A673 (cell line): ENCODE results near the gene PBX1. TPM values are rescaled to one million over a fixed set of nuclear protein-coding genes. Genes with fewer than 3 reads are reported as not detected.

Experiments used
- BruUV-seq: library from RNA; stranded (reverse); fragments of 400-500 nt; replicated peaks from 2 replicates; lab custom pipeline; 2021; lab: Mats Ljungman, UMichigan
- CTCF ChIA-PET: fragments of 300-600 bp; sonication (Branson Sonifier 250); formaldehyde crosslinking; loops from one replicate; lab custom pipeline; 2022; ENCODE audit warnings: antibody characterized with exemption; lab: Charles Lee
- POLR2A ChIA-PET: fragments of 300-600 bp; sonication (Branson Sonifier 250); formaldehyde crosslinking; loops from one replicate; lab custom pipeline; 2022; ENCODE audit warnings: antibody characterized with exemption; ENCODE audit not compliant: low non-redundant PET; lab: Charles Lee
- DNase-seq: peaks from one replicate; pipeline ENCODE4 v3.0.0-alpha.2; 2015; ENCODE audit warnings: low spot score
- H3K27ac ChIP-seq: fragments of 200-600 bp; sonication (generic); 2 replicates; pipeline ENCODE4 v1.5.1; 2016; ENCODE audit warnings: mixed run types, low read depth, mild to moderate bottlenecking, mixed read lengths, antibody characterized with exemption, low read length; ENCODE audit not compliant: poor library complexity, severe bottlenecking
- H3K27me3 ChIP-seq: fragments of 200-600 bp; sonication (generic); replicated peaks from 2 replicates; pipeline ENCODE4 v1.6.1; 2017; ENCODE audit warnings: mixed run types, low read depth, mild to moderate bottlenecking, mixed read lengths, antibody characterized with exemption, low read length; ENCODE audit not compliant: insufficient read depth, poor library complexity
- H3K36me3 ChIP-seq: fragments of 200-600 bp; sonication (generic); 2 replicates; pipeline ENCODE4 v1.6.1; 2016; ENCODE audit warnings: mixed run types, mild to moderate bottlenecking, mixed read lengths, antibody characterized with exemption, low read length; ENCODE audit not compliant: insufficient read depth, poor library complexity, severe bottlenecking
- H3K4me1 ChIP-seq: fragments of 200-600 bp; sonication (generic); 2 replicates; pipeline ENCODE4 v1.6.1; 2017; ENCODE audit warnings: mixed run types, mild to moderate bottlenecking, mixed read lengths, antibody characterized with exemption, low read length; ENCODE audit not compliant: insufficient read depth, poor library complexity, severe bottlenecking
- H3K4me3 ChIP-seq: fragments of 200-600 bp; sonication (generic); 2 replicates; pipeline ENCODE4 v1.5.1; 2016; ENCODE audit warnings: low read depth, mixed run types, mild to moderate bottlenecking, mixed read lengths, low read length; ENCODE audit not compliant: poor library complexity, severe bottlenecking
- H3K9me3 ChIP-seq: fragments of 200-600 bp; sonication (generic); 2 replicates; pipeline ENCODE4 v1.6.1; 2016; ENCODE audit warnings: mixed run types, low read depth, mild to moderate bottlenecking, mixed read lengths, antibody characterized with exemption, low read length; ENCODE audit not compliant: poor library complexity, severe bottlenecking
- CTCF ChIP-seq: fragments of 300-800, 200-600 bp; sonication (generic); conservative IDR thresholded peaks from 2 replicates; pipeline ENCODE4 v1.5.1; 2017; ENCODE audit warnings: low read depth, mild to moderate bottlenecking, antibody characterized with exemption, low read length, moderate library complexity, mixed read lengths
- EZH2 ChIP-seq: fragments of 200-600 bp; sonication (generic); IDR thresholded peaks from 2 replicates; pipeline ENCODE4 v1.6.1; 2017; ENCODE audit warnings: borderline replicate concordance, low read depth, mild to moderate bottlenecking, mixed read lengths, antibody characterized with exemption, low read length; ENCODE audit not compliant: poor library complexity, severe bottlenecking
- intact Hi-C: fragments of 100-400 bp; cut with micrococcal nuclease; formaldehyde crosslinking; loops from one replicate; pipeline ENCODE4 v1.10.0; 2022; ENCODE audit not compliant: unreplicated experiment
- total RNA-seq: library from RNA; stranded (reverse); gene quantifications from 2 replicates; pipeline ENCODE4 v1.2.3, GENCODE V29; 2021

PBX1 gene
- total RNA-seq, 1 experiment from 2014 or later = 51.5 TPM

- no peaks in the 10 kb centered on the region for H3K36me3 ChIP-seq
- ChIA-PET CTCF (no interaction called here), POLR2A (no interaction called here)
- H3K4me1 ChIP-seq = peaks cover 38% of the 10 kb centered on the region
- peak overlapping the region; percentile 82 for H3K4me3 ChIP-seq
- no peak for TF ChIP-seq CTCF
- TF ChIP-seq EZH2 = no peak
- no peaks in the 10 kb centered on the region for H3K27me3 ChIP-seq
- H3K27ac ChIP-seq = peak overlapping the region; percentile 72
- no TSS peak for BruUV-seq
- intact Hi-C loops = no loop called here
- H3K9me3 ChIP-seq = no peaks in the 10 kb centered on the region
- DNase-seq = no peak
Measured at GRCh38 chr1:164561007-164561406, 2.0 kb downstream of the PBX1 start.

GRCh38 chr1:164561472-164561871, 2.5 kb downstream of the PBX1 start:
- CTCF ChIA-PET = no interaction called here
- Histone ChIP-seq H3K4me3 (peak overlapping the region; percentile 82), H3K27me3 (no peaks in the 10 kb centered on the region), H3K36me3 (no peaks in the 10 kb centered on the region), H3K9me3 (no peaks in the 10 kb centered on the region), H3K27ac (peak overlapping the region; percentile 72), H3K4me1 (peaks cover 38% of the 10 kb centered on the region)
- no peak for DNase-seq
- TF ChIP-seq CTCF (no peak), EZH2 (no peak)
- BruUV-seq = no TSS peak
- POLR2A ChIA-PET = no interaction called here
- intact Hi-C loops = no loop called here

GRCh38 chr1:164562061-164562460, 3.1 kb downstream of the PBX1 start:
- CTCF ChIA-PET = no interaction called here

More at GRCh38 chr1:164562061-164562460, 3.1 kb downstream of the PBX1 start:
- peak overlapping the region; percentile 72 for H3K27ac ChIP-seq
- H3K27me3 ChIP-seq = no peaks in the 10 kb centered on the region
- H3K4me3 ChIP-seq = peak overlapping the region; percentile 82
- H3K9me3 ChIP-seq = no peaks in the 10 kb centered on the region
- intact Hi-C loops = no loop called here
- POLR2A ChIA-PET = no interaction called here
- BruUV-seq = no TSS peak
- H3K4me1 ChIP-seq = peaks cover 38% of the 10 kb centered on the region
- H3K36me3 ChIP-seq = no peaks in the 10 kb centered on the region
- DNase-seq = no peak
- no peak for TF ChIP-seq EZH2
- TF ChIP-seq CTCF = no peak
